ENCODE results near the gene ATP8A2.

GRCh38 chr13:25899952-25900351 lies 528.2 kb downstream of the ATP8A2 start:
- no peak for TF ChIP-seq TAF1 (IDR thresholded peaks at IDR 0.05; ENCODE audit: control insufficient read depth, extremely low read depth, insufficient read depth, low read length, severe bottlenecking)
- no peak for TF ChIP-seq PHF8 (IDR thresholded peaks at IDR 0.05; ENCODE audit: borderline replicate concordance, low read length)
- TF ChIP-seq CBX1 (IDR thresholded peaks at IDR 0.05; ENCODE audit: low read depth) = no peak
- TF ChIP-seq PRDM10 (IDR thresholded peaks at IDR 0.05; ENCODE audit: partially characterized antibody) = no peak

All from K562 (cell line).